DOHH2 (cell line): Measurements from ENCODE around the gene S100A10.

ENCODE experiments used
- EZH2phosphoT487 ChIP-seq: fragments of 200-600 bp; sonication (generic); IDR thresholded peaks from 2 replicates; pipeline ENCODE4 v1.6.1; 2017; ENCODE audit warnings: borderline replicate concordance, mild to moderate bottlenecking, antibody characterized with exemption, low read length, moderate library complexity, mixed read lengths
- TF ChIP-seq, protein P1 (sequence below): fragments of 200-600 bp; sonication (generic); IDR thresholded peaks from one replicate; pipeline ENCODE4 v1.5.1; 2014; ENCODE audit warnings: antibody characterized with exemption, mild to moderate bottlenecking, low read depth, low read length; ENCODE audit not compliant: poor library complexity, severe bottlenecking

GRCh38 chr1:152029929-152030211, 36.2 kb upstream of the S100A10 start:
- TF ChIP-seq, protein P1, sequence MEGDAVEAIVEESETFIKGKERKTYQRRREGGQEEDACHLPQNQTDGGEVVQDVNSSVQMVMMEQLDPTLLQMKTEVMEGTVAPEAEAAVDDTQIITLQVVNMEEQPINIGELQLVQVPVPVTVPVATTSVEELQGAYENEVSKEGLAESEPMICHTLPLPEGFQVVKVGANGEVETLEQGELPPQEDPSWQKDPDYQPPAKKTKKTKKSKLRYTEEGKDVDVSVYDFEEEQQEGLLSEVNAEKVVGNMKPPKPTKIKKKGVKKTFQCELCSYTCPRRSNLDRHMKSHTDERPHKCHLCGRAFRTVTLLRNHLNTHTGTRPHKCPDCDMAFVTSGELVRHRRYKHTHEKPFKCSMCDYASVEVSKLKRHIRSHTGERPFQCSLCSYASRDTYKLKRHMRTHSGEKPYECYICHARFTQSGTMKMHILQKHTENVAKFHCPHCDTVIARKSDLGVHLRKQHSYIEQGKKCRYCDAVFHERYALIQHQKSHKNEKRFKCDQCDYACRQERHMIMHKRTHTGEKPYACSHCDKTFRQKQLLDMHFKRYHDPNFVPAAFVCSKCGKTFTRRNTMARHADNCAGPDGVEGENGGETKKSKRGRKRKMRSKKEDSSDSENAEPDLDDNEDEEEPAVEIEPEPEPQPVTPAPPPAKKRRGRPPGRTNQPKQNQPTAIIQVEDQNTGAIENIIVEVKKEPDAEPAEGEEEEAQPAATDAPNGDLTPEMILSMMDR, result no peak
- no peak for TF ChIP-seq EZH2phosphoT487
